ENCODE data around the gene TMPRSS9. TPM values are rescaled to one million over a fixed set of nuclear protein-coding genes. Genes with fewer than 3 reads are reported as not detected.

The TMPRSS9 gene
- polyA plus RNA-seq, 1 donor (not counting 4 experiments of a cell fraction or from before 2014, with no cell fraction given) = not detected

DNA sequence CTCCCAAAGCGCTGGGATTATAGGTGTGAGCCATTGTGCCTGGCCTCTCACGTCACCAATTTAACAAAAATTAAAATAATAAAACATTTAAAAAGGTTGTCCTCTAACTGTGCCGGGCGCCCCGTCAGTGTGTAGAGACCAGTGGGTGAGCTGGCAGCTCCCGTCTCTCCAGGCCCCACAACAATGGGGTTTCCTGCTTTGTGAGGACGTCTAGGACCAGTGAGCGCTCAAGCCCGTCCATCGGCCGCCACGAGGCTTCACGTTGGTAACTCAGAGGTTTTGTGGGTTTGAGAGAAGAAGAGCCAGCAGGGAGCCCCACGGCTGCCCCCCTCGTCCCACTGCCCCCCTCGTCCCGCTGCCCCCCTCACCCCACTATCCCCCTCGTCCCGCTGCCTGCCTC, 36.4 kb upstream of the TMPRSS9 start:
- Histone ChIP-seq H3K36me3 (ENCODE audit: control insufficient read depth in 2 of 2, extremely low read depth in 1 of 2, insufficient read depth in 2 of 2, low read length in 2 of 2) (peaks cover 9 to 21% of the 10 kb centered on the region in 2 experiments), H3K4me3 (ENCODE audit: control insufficient read depth in 2 of 3, extremely low read depth in 1 of 3, insufficient read depth in 2 of 3, low read depth in 1 of 3, low read length in 3 of 3) (no peak overlapping the region), H3K9me3 (ENCODE audit: control insufficient read depth, low read depth, low read length) (no peaks in the 10 kb centered on the region), H3K4me1 (ENCODE audit: control insufficient read depth, extremely low read depth, insufficient read depth, low read length) (peaks cover 10% of the 10 kb centered on the region), H3K4me2 (ENCODE audit: control insufficient read depth, extremely low read depth, insufficient read depth, low read depth, low read length) (no peak overlapping the region), H4K20me1 (ENCODE audit: control insufficient read depth, extremely low read depth, insufficient read depth, low read length) (no peaks in the 10 kb centered on the region), H3K27ac (ENCODE audit: control insufficient read depth, insufficient read depth, low read length) (no peak overlapping the region), H2AFZ (ENCODE audit: control insufficient read depth, low read length) (no peak overlapping the region), H3K27me3 (ENCODE audit: control insufficient read depth, extremely low read depth, insufficient read depth, low read length) (no peaks in the 10 kb centered on the region), H3K79me2 (ENCODE audit: control insufficient read depth, insufficient read depth, low read length) (peaks cover 36% of the 10 kb centered on the region), H3K9me1 (ENCODE audit: control insufficient read depth, extremely low read depth, insufficient read depth, low read length) (no peaks in the 10 kb centered on the region), H3K9ac (ENCODE audit: control insufficient read depth, extremely low read depth, insufficient read depth, low read length) (no peak overlapping the region)
- TF ChIP-seq, protein P1, sequence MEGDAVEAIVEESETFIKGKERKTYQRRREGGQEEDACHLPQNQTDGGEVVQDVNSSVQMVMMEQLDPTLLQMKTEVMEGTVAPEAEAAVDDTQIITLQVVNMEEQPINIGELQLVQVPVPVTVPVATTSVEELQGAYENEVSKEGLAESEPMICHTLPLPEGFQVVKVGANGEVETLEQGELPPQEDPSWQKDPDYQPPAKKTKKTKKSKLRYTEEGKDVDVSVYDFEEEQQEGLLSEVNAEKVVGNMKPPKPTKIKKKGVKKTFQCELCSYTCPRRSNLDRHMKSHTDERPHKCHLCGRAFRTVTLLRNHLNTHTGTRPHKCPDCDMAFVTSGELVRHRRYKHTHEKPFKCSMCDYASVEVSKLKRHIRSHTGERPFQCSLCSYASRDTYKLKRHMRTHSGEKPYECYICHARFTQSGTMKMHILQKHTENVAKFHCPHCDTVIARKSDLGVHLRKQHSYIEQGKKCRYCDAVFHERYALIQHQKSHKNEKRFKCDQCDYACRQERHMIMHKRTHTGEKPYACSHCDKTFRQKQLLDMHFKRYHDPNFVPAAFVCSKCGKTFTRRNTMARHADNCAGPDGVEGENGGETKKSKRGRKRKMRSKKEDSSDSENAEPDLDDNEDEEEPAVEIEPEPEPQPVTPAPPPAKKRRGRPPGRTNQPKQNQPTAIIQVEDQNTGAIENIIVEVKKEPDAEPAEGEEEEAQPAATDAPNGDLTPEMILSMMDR (optimal IDR thresholded peaks at IDR 0.05 in 1 of 3, IDR thresholded peaks at IDR 0.05 in 1 of 3, conservative IDR thresholded peaks at IDR 0.05 in 1 of 3; ENCODE audit: extremely low read depth in 1 of 3, insufficient read depth in 2 of 3, low read length in 3 of 3) = no peak
- TF ChIP-seq EZH2 (IDR thresholded peaks at IDR 0.05; ENCODE audit: low read length) = no peak
- DNase-seq (ENCODE audit: low read depth, low spot score) = no peak
- dilution Hi-C loops (cut with MboI; ENCODE audit: extremely low pct_ligation_motif_present, low sequenced_read_pairs) = no loop called here
- no peak for FAIRE-seq

DNA sequence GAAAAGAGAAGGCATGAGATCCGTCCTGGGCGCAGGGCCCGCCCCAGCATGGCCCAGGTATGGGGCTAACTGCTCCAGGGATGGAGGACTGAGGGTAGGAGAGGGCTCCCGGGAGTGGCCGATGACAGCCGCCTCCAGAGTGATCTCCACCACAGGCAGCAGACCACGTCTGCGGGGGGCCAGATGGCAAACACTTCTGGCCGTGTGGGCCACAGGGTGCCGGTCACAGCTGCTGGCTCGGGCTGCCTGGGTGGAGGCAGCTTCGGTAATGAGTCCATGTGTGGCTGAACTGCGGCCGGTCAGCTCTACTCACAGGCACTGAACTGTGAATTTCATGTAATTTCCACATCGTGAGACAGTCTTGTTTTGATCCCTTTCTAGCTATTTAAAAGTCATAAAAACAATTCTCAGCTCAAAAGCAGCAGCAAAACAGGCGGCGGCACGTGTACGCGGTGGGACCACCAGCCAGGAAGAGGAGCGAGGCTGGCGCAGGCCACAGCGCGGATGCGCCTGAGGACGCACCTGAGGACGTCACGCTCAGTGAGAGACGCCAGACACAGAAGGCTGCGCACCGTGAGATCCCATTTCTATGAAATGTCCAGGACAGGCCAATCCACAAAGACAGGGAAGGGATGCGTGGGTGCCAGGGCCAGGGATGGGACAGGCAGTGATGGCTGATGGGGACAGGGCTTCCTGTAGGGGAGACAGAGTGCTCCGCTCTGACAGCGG, 35.7 kb upstream of the TMPRSS9 start:
- H3K4me2 ChIP-seq (ENCODE audit: control insufficient read depth, extremely low read depth, insufficient read depth, low read depth, low read length) = no peak overlapping the region
- H3K27ac ChIP-seq (ENCODE audit: control insufficient read depth, insufficient read depth, low read length) = no peak overlapping the region
- DNase-seq (ENCODE audit: low read depth, low spot score) = no peak
- H3K9me3 ChIP-seq (ENCODE audit: control insufficient read depth, low read depth, low read length) = no peaks in the 10 kb centered on the region
- H2AFZ ChIP-seq (ENCODE audit: control insufficient read depth, low read length) = no peak overlapping the region
- dilution Hi-C loops (cut with MboI; ENCODE audit: extremely low pct_ligation_motif_present, low sequenced_read_pairs) = no loop called here
- no peak for TF ChIP-seq EZH2 (IDR thresholded peaks at IDR 0.05; ENCODE audit: low read length)
- TF ChIP-seq, protein P1 (optimal IDR thresholded peaks at IDR 0.05 in 1 of 3, IDR thresholded peaks at IDR 0.05 in 1 of 3, conservative IDR thresholded peaks at IDR 0.05 in 1 of 3; ENCODE audit: extremely low read depth in 1 of 3, insufficient read depth in 2 of 3, low read length in 3 of 3) = no peak
- no peak overlapping the region for H3K4me3 ChIP-seq (ENCODE audit: control insufficient read depth in 2 of 3, extremely low read depth in 1 of 3, insufficient read depth in 2 of 3, low read depth in 1 of 3, low read length in 3 of 3)
- FAIRE-seq = no peak
- H4K20me1 ChIP-seq (ENCODE audit: control insufficient read depth, extremely low read depth, insufficient read depth, low read length) = no peaks in the 10 kb centered on the region
- no peaks in the 10 kb centered on the region for H3K9me1 ChIP-seq (ENCODE audit: control insufficient read depth, extremely low read depth, insufficient read depth, low read length)
- peaks cover 12% of the 10 kb centered on the region for H3K4me1 ChIP-seq (ENCODE audit: control insufficient read depth, extremely low read depth, insufficient read depth, low read length)
- H3K27me3 ChIP-seq (ENCODE audit: control insufficient read depth, extremely low read depth, insufficient read depth, low read length) = no peaks in the 10 kb centered on the region
- H3K79me2 ChIP-seq (ENCODE audit: control insufficient read depth, insufficient read depth, low read length) = peaks cover 42% of the 10 kb centered on the region
- peaks cover 9 to 21% of the 10 kb centered on the region in 2 experiments for H3K36me3 ChIP-seq (ENCODE audit: control insufficient read depth in 2 of 2, extremely low read depth in 1 of 2, insufficient read depth in 2 of 2, low read length in 2 of 2)
- H3K9ac ChIP-seq (ENCODE audit: control insufficient read depth, extremely low read depth, insufficient read depth, low read length) = no peak overlapping the region
